H9 (cell line): ENCODE measurements around the gene ATXN10. TPM values are rescaled to one million over a fixed set of nuclear protein-coding genes. Genes with fewer than 3 reads are reported as not detected.
A peak's percentile ranks its signal among the peaks of the same experiment; 100 is the strongest.

Source experiments
- DNase-seq: peaks from one replicate; pipeline ENCODE4 v3.0.0-alpha.2; 2017
- H2AFZ ChIP-seq: one replicate; pipeline ENCODE4 v1.6.1; 2013; ENCODE audit warnings: mild to moderate bottlenecking, low read length, control low read depth, moderate library complexity
- H2AK5ac ChIP-seq: 2 replicates; pipeline ENCODE4 v1.6.1; 2013; ENCODE audit warnings: low read length, control low read depth, mixed read lengths; ENCODE audit not compliant: insufficient read length
- H2BK120ac ChIP-seq: one replicate; pipeline ENCODE4 v1.6.1; 2013; ENCODE audit warnings: low read depth, mild to moderate bottlenecking, low read length, control low read depth, inconsistent platforms; ENCODE audit not compliant: poor library complexity, severe bottlenecking
- H2BK12ac ChIP-seq: 2 replicates; pipeline ENCODE4 v1.6.1; 2013; ENCODE audit warnings: low read length, control low read depth, mixed read lengths, low read depth; ENCODE audit not compliant: insufficient read length
- H2BK15ac ChIP-seq: 2 replicates; pipeline ENCODE4 v1.6.1; 2013; ENCODE audit warnings: low read depth, low read length, control low read depth
- H2BK20ac ChIP-seq: one replicate; pipeline ENCODE4 v1.6.1; 2013; ENCODE audit warnings: low read depth, mild to moderate bottlenecking, low read length, control low read depth, inconsistent platforms; ENCODE audit not compliant: poor library complexity, severe bottlenecking
- H2BK5ac ChIP-seq: 2 replicates; pipeline ENCODE4 v1.6.1; 2013; ENCODE audit warnings: low read length, control low read depth, mixed read lengths; ENCODE audit not compliant: insufficient read length
- H3K14ac ChIP-seq: 2 replicates; pipeline ENCODE4 v1.6.1; 2013; ENCODE audit warnings: low read length, control low read depth; ENCODE audit not compliant: insufficient read depth
- H3K18ac ChIP-seq: 2 replicates; pipeline ENCODE4 v1.6.1; 2013; ENCODE audit warnings: low read depth, mild to moderate bottlenecking, mixed read lengths, low read length, control low read depth; ENCODE audit not compliant: insufficient read length
- H3K23ac ChIP-seq: 2 replicates; pipeline ENCODE4 v1.6.1; 2013; ENCODE audit warnings: low read length, control low read depth, mixed read lengths, low read depth; ENCODE audit not compliant: insufficient read length
- H3K23me2 ChIP-seq: 2 replicates; pipeline ENCODE4 v1.6.1; 2013; ENCODE audit warnings: low read depth, mild to moderate bottlenecking, mixed read lengths, low read length, control low read depth; ENCODE audit not compliant: insufficient read length, poor library complexity, severe bottlenecking
- H3K27ac ChIP-seq: 2 replicates; pipeline ENCODE4 v1.5.1; 2013; ENCODE audit warnings: low read length, control low read depth, mixed read lengths, low read depth; ENCODE audit not compliant: insufficient read length
- H3K27me3 ChIP-seq: 2 replicates; pipeline ENCODE4 v1.6.1; 2013; ENCODE audit warnings: low read length, control low read depth, inconsistent platforms; ENCODE audit not compliant: insufficient read depth
- H3K4ac ChIP-seq: 2 replicates; pipeline ENCODE4 v1.6.1; 2013; ENCODE audit warnings: low read depth, mild to moderate bottlenecking, control low read depth, inconsistent platforms, low read length, moderate library complexity
- H3K4me1 ChIP-seq: 2 replicates; pipeline ENCODE4 v1.6.1; 2013; ENCODE audit warnings: low read length, control low read depth, inconsistent platforms; ENCODE audit not compliant: insufficient read depth
- H3K4me2 ChIP-seq: 2 replicates; pipeline ENCODE4 v1.6.1; 2013; ENCODE audit warnings: low read length, control low read depth, mixed read lengths; ENCODE audit not compliant: insufficient read length, insufficient read depth
- H3K56ac ChIP-seq: 2 replicates; pipeline ENCODE4 v1.6.1; 2013; ENCODE audit warnings: low read depth, mild to moderate bottlenecking, mixed read lengths, low read length, control low read depth; ENCODE audit not compliant: insufficient read length
- H3K79me1 ChIP-seq: 2 replicates; pipeline ENCODE4 v1.6.1; 2013; ENCODE audit warnings: low read depth, mild to moderate bottlenecking, moderate library complexity, low read length, control low read depth, inconsistent platforms; ENCODE audit not compliant: insufficient read depth, poor library complexity, severe bottlenecking
- H3K79me2 ChIP-seq: 2 replicates; pipeline ENCODE4 v1.6.1; 2013; ENCODE audit warnings: low read length, control low read depth, inconsistent platforms; ENCODE audit not compliant: insufficient read depth
- H3K9ac ChIP-seq: 2 replicates; pipeline ENCODE4 v1.6.1; 2013; ENCODE audit warnings: low read length, control low read depth, mixed read lengths; ENCODE audit not compliant: insufficient read length; ENCODE audit errors: extremely low read depth
- H3K9me3 ChIP-seq: one replicate; pipeline ENCODE4 v1.6.1; 2013; ENCODE audit warnings: low read depth, low read length, inconsistent platforms; ENCODE audit not compliant: control insufficient read depth
- H3T11ph ChIP-seq: one replicate; pipeline ENCODE4 v1.6.1; 2013; ENCODE audit warnings: mild to moderate bottlenecking, low read length, control low read depth, inconsistent platforms
- H4K20me1 ChIP-seq: one replicate; pipeline ENCODE4 v1.6.1; 2013; ENCODE audit not compliant: control insufficient read depth, insufficient read length, insufficient read depth
- H4K5ac ChIP-seq: 2 replicates; pipeline ENCODE4 v1.6.1; 2013; ENCODE audit warnings: low read depth, mild to moderate bottlenecking, mixed read lengths, low read length, control low read depth; ENCODE audit not compliant: insufficient read length
- H4K8ac ChIP-seq: replicated peaks from 2 replicates; pipeline ENCODE4 v1.6.1; 2013; ENCODE audit warnings: low read length, control low read depth, mixed read lengths, low read depth; ENCODE audit not compliant: insufficient read length
- H4K91ac ChIP-seq: 2 replicates; pipeline ENCODE4 v1.6.1; 2013; ENCODE audit warnings: low read depth, mild to moderate bottlenecking, moderate library complexity, mixed read lengths, low read length, control low read depth; ENCODE audit not compliant: insufficient read length
- H3K27ac Mint-ChIP-seq, 3 experiments: 2 replicates in 2 of 3; 3 replicates in 1 of 3; pipeline ENCODE4 v1.8.0; 2020 to 2021; ENCODE audit warnings: mixed read lengths in 3 of 3, mild to moderate bottlenecking in 1 of 3, moderate library complexity in 1 of 3
- H3K27me3 Mint-ChIP-seq: 2 replicates; pipeline ENCODE4 v1.8.0; 2021; ENCODE audit warnings: low read depth, mild to moderate bottlenecking, moderate library complexity, mixed read lengths
- H3K36me3 Mint-ChIP-seq, 3 experiments: 2 replicates in 2 of 3; 3 replicates in 1 of 3; pipeline ENCODE4 v1.8.0; 2020 to 2021; ENCODE audit warnings: low read depth in 3 of 3, mixed read lengths in 3 of 3; ENCODE audit not compliant: insufficient read depth in 1 of 3
- H3K4me1 Mint-ChIP-seq, 2 experiments: 2 replicates each; pipeline ENCODE4 v1.8.0; 2020; ENCODE audit warnings: mixed read lengths in 2 of 2
- H3K4me3 Mint-ChIP-seq, 2 experiments: 2 replicates in 1 of 2; 3 replicates in 1 of 2; pipeline ENCODE4 v1.8.0; 2020 to 2021; ENCODE audit warnings: mild to moderate bottlenecking in 2 of 2, mixed read lengths in 2 of 2, moderate library complexity in 1 of 2
- H3K9me3 Mint-ChIP-seq, 2 experiments: 2 replicates in 1 of 2; 3 replicates in 1 of 2; pipeline ENCODE4 v1.8.0; 2020; ENCODE audit warnings: mild to moderate bottlenecking in 2 of 2, mixed read lengths in 2 of 2, moderate library complexity in 1 of 2
- WGBS: extraction: QIAGEN DNeasy Blood & Tissue Kit; methylation state at CpG from one replicate; pipeline ENCODE4 v1.1.7; 2013; ENCODE audit warnings: missing lambda C conversion rate, low lambda C conversion rate, mixed read lengths; ENCODE audit not compliant: insufficient read length; ENCODE audit errors: extremely low coverage; 5-methylcytosine and 5-hydroxymethylcytosine counted together
- total RNA-seq: library from RNA; stranded (reverse); gene quantifications from 2 replicates; pipeline ENCODE4 v1.2.1, GENCODE V29; 2021
- TF ChIP-seq, protein P1 (sequence below): fragments of 200-600 bp; sonication (generic); conservative IDR thresholded peaks from 3 replicates; pipeline ENCODE4 v1.8.0; 2021; ENCODE audit warnings: antibody characterized with exemption, mild to moderate bottlenecking

The ATXN10 gene
- total RNA-seq, 1 experiment from 2014 or later, result 210 TPM

DNA sequence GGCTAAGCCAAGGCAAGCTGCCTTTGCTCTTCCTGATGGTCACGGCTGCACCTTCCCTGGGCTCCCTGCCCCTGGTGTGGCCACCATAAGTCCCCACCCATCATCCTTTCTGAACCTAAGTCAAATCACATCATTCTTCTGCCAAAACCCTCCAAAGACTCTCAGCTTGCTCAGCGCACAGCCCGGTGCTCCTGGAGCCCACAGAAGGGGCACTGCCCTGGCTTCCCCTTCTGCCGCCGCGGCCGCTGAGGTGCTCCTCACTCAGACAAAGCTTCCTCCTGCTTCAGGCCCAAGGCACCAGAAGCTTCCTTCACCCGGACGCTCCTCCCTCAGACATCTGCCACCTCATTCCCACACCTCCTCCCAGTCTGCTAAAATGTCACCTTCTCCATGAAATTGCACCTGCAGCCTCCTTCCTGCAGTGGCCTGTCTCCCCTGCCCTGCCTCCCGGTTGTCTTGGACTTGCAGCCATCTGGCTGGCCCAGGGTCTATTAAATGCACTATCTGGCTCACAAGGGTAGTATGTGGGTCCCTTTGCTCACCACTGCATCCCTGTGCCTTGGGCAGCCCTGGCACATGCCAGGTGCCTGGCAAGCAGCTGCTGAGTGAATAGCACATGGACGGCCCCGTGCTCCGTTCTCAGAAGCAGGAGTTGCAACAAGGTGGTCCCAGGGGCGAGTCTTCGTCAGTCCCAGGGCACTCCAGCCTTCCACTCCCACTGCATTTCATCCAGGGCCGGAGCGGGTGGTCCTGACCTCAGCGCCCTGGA, 197.1 kb downstream of the ATXN10 start:
- H3K27ac ChIP-seq, result no peak overlapping the region
- H3K56ac ChIP-seq, result no peak overlapping the region
- H4K8ac ChIP-seq, result no peak overlapping the region
- H3K23ac ChIP-seq, result no peak overlapping the region
- no peak overlapping the region for H4K91ac ChIP-seq
- H3K4me2 ChIP-seq, result no peak overlapping the region
- H3K18ac ChIP-seq, result no peak overlapping the region
- WGBS, result no CpG with 5 or more reads among the region's 18 CpGs
- no peak overlapping the region for H2BK20ac ChIP-seq
- no peaks in the 10 kb centered on the region for H4K20me1 ChIP-seq
- no peak overlapping the region for H2BK12ac ChIP-seq
- peaks cover 12 to 23% of the 10 kb centered on the region in 2 experiments for H3K4me1 Mint-ChIP-seq
- H3K27ac Mint-ChIP-seq, result no peak overlapping the region
- no peak overlapping the region for H2BK15ac ChIP-seq
- H3K4me3 Mint-ChIP-seq, result peak overlapping the region; percentile 15 to 74; a peak in 3 of 5 replicates
- peaks cover 40% of the 10 kb centered on the region; the same call in 1 of the 2 replicates for H3K27me3 ChIP-seq
- no peaks in the 10 kb centered on the region for H3K4me1 ChIP-seq
- no peak overlapping the region for H2BK5ac ChIP-seq
- H3K9me3 ChIP-seq, result no peaks in the 10 kb centered on the region
- no peaks in the 10 kb centered on the region for H3K23me2 ChIP-seq
- H3K79me2 ChIP-seq, result no peaks in the 10 kb centered on the region
- no peaks in the 10 kb centered on the region for H3K79me1 ChIP-seq
- H3K9ac ChIP-seq, result no peak overlapping the region
- H3T11ph ChIP-seq, result no peak overlapping the region
- peaks cover 84% of the 10 kb centered on the region for H3K27me3 Mint-ChIP-seq
- no peaks in the 10 kb centered on the region for H3K36me3 Mint-ChIP-seq
- H3K9me3 Mint-ChIP-seq, result peaks cover 5 to 9% of the 10 kb centered on the region in 2 experiments; a peak in 2 of 5 replicates
- no peak overlapping the region for H2BK120ac ChIP-seq
- no peak overlapping the region for H2AFZ ChIP-seq
- no peak overlapping the region for H3K14ac ChIP-seq
- no peak for DNase-seq
- TF ChIP-seq, protein P1, sequence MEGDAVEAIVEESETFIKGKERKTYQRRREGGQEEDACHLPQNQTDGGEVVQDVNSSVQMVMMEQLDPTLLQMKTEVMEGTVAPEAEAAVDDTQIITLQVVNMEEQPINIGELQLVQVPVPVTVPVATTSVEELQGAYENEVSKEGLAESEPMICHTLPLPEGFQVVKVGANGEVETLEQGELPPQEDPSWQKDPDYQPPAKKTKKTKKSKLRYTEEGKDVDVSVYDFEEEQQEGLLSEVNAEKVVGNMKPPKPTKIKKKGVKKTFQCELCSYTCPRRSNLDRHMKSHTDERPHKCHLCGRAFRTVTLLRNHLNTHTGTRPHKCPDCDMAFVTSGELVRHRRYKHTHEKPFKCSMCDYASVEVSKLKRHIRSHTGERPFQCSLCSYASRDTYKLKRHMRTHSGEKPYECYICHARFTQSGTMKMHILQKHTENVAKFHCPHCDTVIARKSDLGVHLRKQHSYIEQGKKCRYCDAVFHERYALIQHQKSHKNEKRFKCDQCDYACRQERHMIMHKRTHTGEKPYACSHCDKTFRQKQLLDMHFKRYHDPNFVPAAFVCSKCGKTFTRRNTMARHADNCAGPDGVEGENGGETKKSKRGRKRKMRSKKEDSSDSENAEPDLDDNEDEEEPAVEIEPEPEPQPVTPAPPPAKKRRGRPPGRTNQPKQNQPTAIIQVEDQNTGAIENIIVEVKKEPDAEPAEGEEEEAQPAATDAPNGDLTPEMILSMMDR, result no peak
- H3K4ac ChIP-seq, result no peak overlapping the region
- H2AK5ac ChIP-seq, result no peak overlapping the region
- no peak overlapping the region for H4K5ac ChIP-seq
